ENCODE measurements around the gene PABPC3. TPM values are rescaled to one million over a fixed set of nuclear protein-coding genes. Genes with fewer than 3 reads are reported as not detected.

Gene PABPC3
- total and polyA plus RNA-seq, 2 of the 4 experiments (the other 2 are of a cell fraction), result 0.15 to 0.18 TPM

GRCh38 chr13:25110956-25111584 lies 15.1 kb downstream of the PABPC3 start:
- Histone ChIP-seq H2BK15ac (ENCODE audit: low read depth, low read length) (no peak overlapping the region), H2BK120ac (ENCODE audit: low read depth, low read length) (no peak overlapping the region), H3K14ac (replicated peaks; ENCODE audit: low read depth, low read length) (no peak overlapping the region), H2BK5ac (ENCODE audit: low read depth, low read length, poor library complexity, severe bottlenecking) (no peak overlapping the region), H3K9me1 (ENCODE audit: insufficient read depth, low read length) (no peaks in the 10 kb centered on the region), H3K27me3 (ENCODE audit: control insufficient read depth, insufficient read depth, low read length) (no peaks in the 10 kb centered on the region), H3K4me3 (ENCODE audit: insufficient read depth, low read depth, low read length) (no peak overlapping the region), H2AK5ac (ENCODE audit: low read depth, low read length) (no peak overlapping the region), H3K79me1 (ENCODE audit: low read depth in 1 of 2, low read length in 2 of 2) (no peaks in the 10 kb centered on the region), H2BK20ac (ENCODE audit: low read depth, low read length) (no peak overlapping the region), H3K27ac (ENCODE audit: insufficient read depth, low read length) (no peak overlapping the region), H3K23ac (ENCODE audit: low read depth, low read length) (no peak overlapping the region), H3K56ac (ENCODE audit: extremely low read depth, insufficient read depth, low read length) (no peak overlapping the region), H3K18ac (ENCODE audit: low read depth, low read length) (no peak overlapping the region), H3K4me1 (ENCODE audit: control insufficient read depth, insufficient read depth, low read length) (no peaks in the 10 kb centered on the region), H2AFZ (replicated peaks; ENCODE audit: low read length, poor library complexity) (no peak overlapping the region), H3K4ac (ENCODE audit: low read depth, low read length) (no peak overlapping the region), H4K5ac (ENCODE audit: low read depth, low read length) (no peak overlapping the region), H4K20me1 (ENCODE audit: insufficient read depth, low read length) (no peaks in the 10 kb centered on the region), H3K36me3 (ENCODE audit: control insufficient read depth, insufficient read depth, low read length) (no peaks in the 10 kb centered on the region), H2AK9ac (replicated peaks; ENCODE audit: low read depth, low read length, poor library complexity) (no peak overlapping the region), H4K91ac (ENCODE audit: insufficient read depth, low read depth, low read length) (no peak overlapping the region), H4K8ac (ENCODE audit: low read depth in 2 of 2, low read length in 2 of 2) (no peak overlapping the region), H3K9me3 (ENCODE audit: control insufficient read depth, insufficient read depth, low read length) (no peaks in the 10 kb centered on the region), H3K4me2 (ENCODE audit: low read depth, low read length) (no peak overlapping the region), H3K9ac (ENCODE audit: low read depth, low read length) (no peak overlapping the region)
- in situ Hi-C loops (cut with MboI; ENCODE audit: low sequenced_read_pairs) (no loop called here), intact Hi-C loops (cut with micrococcal nuclease) (no loop called here), dilution Hi-C loops (cut with HindIII; ENCODE audit: low sequenced_read_pairs, unreplicated experiment) (no loop called here)
- no TSS peak for BruUV-seq (replicated peaks)
- no peak for DNase-seq
- no peak for ATAC-seq (ENCODE audit: low read depth)
- WGBS, 2 experiments (ENCODE audit: extremely low coverage in 2 of 2, insufficient read length in 1 of 2), result no CpG with 5 or more reads among the region's 1 CpG
- ChIA-PET CTCF (interaction anchor here (0.5 to 1.4 kb wide), 3 partner anchors 66 to 115 kb away, joined by 3 to 5 read pairs (median 4); no protein-coding TSS in a partner anchor), POLR2A (ENCODE audit: unreplicated experiment) (no interaction called here)
- TF ChIP-seq CEBPB (IDR thresholded peaks at IDR 0.05; ENCODE audit: low read depth, low read length) (no peak), NFE2L2 (IDR thresholded peaks at IDR 0.05; ENCODE audit: low read depth, low read length) (no peak), RAD21 (IDR thresholded peaks at IDR 0.05; ENCODE audit: low read length) (no peak), MXI1 (IDR thresholded peaks at IDR 0.05; ENCODE audit: borderline replicate concordance, low read depth, low read length) (no peak), MAFK (IDR thresholded peaks at IDR 0.05; ENCODE audit: low read depth, low read length) (no peak), POLR2A (IDR thresholded peaks at IDR 0.05; ENCODE audit: low read depth, low read length) (no peak), FOS (IDR thresholded peaks at IDR 0.05; ENCODE audit: low read depth, low read length) (no peak), BHLHE40 (IDR thresholded peaks at IDR 0.05; ENCODE audit: low read depth, low read length) (no peak), RFX5 (IDR thresholded peaks at IDR 0.05; ENCODE audit: low read depth, low read length) (no peak), MAZ (IDR thresholded peaks at IDR 0.05; ENCODE audit: borderline replicate concordance, low read depth, low read length) (no peak), CTCF (conservative IDR thresholded peaks at IDR 0.05; ENCODE audit: low read depth, low read length) (no peak), SMC3 (IDR thresholded peaks at IDR 0.05; ENCODE audit: low read depth, low read length) (no peak), CHD1 (IDR thresholded peaks at IDR 0.05; ENCODE audit: low read depth, low read length) (no peak), RCOR1 (IDR thresholded peaks at IDR 0.05; ENCODE audit: insufficient replicate concordance, low read length) (no peak)
- TF ChIP-seq, protein P1, sequence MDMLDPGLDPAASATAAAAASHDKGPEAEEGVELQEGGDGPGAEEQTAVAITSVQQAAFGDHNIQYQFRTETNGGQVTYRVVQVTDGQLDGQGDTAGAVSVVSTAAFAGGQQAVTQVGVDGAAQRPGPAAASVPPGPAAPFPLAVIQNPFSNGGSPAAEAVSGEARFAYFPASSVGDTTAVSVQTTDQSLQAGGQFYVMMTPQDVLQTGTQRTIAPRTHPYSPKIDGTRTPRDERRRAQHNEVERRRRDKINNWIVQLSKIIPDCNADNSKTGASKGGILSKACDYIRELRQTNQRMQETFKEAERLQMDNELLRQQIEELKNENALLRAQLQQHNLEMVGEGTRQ (IDR thresholded peaks at IDR 0.05; ENCODE audit: low read depth, low read length), result no peak
- TF ChIP-seq, protein P2, sequence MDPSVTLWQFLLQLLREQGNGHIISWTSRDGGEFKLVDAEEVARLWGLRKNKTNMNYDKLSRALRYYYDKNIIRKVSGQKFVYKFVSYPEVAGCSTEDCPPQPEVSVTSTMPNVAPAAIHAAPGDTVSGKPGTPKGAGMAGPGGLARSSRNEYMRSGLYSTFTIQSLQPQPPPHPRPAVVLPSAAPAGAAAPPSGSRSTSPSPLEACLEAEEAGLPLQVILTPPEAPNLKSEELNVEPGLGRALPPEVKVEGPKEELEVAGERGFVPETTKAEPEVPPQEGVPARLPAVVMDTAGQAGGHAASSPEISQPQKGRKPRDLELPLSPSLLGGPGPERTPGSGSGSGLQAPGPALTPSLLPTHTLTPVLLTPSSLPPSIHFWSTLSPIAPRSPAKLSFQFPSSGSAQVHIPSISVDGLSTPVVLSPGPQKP (IDR thresholded peaks at IDR 0.05; ENCODE audit: borderline replicate concordance, low read depth, low read length), result no peak

All from IMR-90 (cell line).